Measurements from ENCODE around the gene SOWAHD.

- TF ChIP-seq, protein P1, sequence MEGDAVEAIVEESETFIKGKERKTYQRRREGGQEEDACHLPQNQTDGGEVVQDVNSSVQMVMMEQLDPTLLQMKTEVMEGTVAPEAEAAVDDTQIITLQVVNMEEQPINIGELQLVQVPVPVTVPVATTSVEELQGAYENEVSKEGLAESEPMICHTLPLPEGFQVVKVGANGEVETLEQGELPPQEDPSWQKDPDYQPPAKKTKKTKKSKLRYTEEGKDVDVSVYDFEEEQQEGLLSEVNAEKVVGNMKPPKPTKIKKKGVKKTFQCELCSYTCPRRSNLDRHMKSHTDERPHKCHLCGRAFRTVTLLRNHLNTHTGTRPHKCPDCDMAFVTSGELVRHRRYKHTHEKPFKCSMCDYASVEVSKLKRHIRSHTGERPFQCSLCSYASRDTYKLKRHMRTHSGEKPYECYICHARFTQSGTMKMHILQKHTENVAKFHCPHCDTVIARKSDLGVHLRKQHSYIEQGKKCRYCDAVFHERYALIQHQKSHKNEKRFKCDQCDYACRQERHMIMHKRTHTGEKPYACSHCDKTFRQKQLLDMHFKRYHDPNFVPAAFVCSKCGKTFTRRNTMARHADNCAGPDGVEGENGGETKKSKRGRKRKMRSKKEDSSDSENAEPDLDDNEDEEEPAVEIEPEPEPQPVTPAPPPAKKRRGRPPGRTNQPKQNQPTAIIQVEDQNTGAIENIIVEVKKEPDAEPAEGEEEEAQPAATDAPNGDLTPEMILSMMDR (IDR thresholded peaks at IDR 0.05) = no peak
- TF ChIP-seq POLR2A (IDR thresholded peaks at IDR 0.05) = no peak
- no peak for TF ChIP-seq POLR2AphosphoS5 (IDR thresholded peaks at IDR 0.05)
- no peak for TF ChIP-seq EP300 (IDR thresholded peaks at IDR 0.05)
These were observed 1.9 kb downstream of the SOWAHD start for GRCh38 chrX:119760026-119760877.
